T-helper 2 cell treated with Interferon-gamma antibody and Interleukin-4, amounts not matched to agents 100 ng/mL and 5 ng/mL, for 36 hours (primary cell): ENCODE results near the gene HHIPL2. TPM values are rescaled to one million over a fixed set of nuclear protein-coding genes. Genes with fewer than 3 reads are reported as not detected.

Experiments
- intact Hi-C: fragments of 100-400 bp; cut with micrococcal nuclease; formaldehyde crosslinking; loops from one replicate; pipeline ENCODE4 v1.15.1; 2023
- total RNA-seq: library from RNA; stranded (reverse); gene quantifications from 2 replicates; pipeline ENCODE4 v1.2.3, GENCODE V29; 2022

Gene HHIPL2
- 0.11 TPM in 1 of 2 replicates, not detected in the other for total RNA-seq

DNA sequence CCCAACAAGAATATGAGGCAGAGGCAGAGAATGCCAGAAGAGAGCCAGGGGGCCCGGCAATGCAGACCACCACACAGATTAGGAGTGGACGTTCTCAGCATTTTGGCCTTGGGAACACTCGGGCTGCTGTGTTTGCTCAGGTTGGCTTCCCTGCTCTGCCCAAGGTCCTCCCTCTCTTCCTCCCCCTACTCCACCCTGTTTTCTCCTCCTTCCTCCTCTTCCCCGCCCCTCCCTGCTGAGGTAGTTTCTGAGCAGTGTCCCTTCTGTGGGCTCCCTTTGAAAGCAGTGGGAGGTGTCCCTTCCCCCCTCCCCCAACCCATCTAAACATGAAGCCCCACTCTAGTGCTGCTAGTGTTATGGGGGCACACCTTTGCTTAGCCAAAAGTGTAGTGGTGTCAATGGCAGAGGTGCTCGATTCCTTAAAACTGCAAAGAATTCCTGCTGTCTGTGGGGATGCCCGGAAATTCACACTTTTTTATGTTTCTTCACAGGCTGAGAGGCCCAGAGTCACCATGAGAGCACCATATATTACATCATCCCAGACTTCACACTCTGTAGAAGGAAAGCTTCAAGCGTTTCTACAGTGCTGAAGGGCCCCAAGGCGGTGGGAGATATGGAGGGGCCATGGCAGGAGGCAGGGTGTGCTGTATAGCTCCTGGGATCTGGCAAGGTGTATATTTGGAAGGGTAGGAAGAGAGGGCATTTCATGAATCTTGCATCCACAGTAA, at the start of gene HHIPL2:
HHIPL2 (minus strand) TSS at position 161 of the 728 bp plus-strand sequence; CDS start at position 101, 60 bp downstream.
- intact Hi-C loops, result no loop called here

DNA sequence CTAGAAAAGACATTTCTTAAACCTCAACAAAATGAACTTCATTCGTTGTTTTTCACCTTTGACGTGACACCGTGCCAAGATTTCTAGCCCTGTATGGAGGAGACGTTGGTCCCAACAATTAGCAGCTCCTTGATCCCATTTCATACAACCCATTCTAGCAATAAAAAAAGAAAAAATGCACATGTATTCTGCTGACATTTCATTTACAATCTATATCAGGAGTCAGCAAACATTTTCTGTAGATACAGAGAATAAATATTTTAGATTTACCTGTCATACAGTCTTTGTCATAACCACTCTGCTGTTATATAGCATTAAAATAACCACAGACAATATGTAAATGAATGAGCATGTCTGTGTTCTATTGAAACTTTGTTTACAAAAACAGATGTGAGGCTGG, 48.8 kb upstream of the HHIPL2 start:
- intact Hi-C loops, result no loop called here

DNA sequence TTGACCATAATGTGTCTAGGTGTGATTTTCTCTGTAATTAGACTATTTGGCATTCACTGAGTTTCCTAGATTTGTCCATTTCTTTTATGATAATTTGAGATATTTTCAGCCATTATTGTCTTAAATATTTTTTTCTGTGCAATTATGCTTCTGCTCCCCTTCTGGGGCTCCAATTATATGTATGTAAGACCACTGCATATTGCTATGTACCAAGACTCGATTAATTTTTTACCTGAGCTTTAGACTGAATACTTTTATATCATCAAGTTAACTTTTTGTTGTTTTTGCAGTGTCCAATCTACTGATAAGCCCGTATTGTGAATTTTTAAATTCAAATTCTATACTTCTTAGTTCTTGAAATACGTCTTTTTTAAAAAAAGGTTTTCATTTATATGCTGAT, 46.9 kb upstream of the HHIPL2 start:
- intact Hi-C loops, result no loop called here

DNA sequence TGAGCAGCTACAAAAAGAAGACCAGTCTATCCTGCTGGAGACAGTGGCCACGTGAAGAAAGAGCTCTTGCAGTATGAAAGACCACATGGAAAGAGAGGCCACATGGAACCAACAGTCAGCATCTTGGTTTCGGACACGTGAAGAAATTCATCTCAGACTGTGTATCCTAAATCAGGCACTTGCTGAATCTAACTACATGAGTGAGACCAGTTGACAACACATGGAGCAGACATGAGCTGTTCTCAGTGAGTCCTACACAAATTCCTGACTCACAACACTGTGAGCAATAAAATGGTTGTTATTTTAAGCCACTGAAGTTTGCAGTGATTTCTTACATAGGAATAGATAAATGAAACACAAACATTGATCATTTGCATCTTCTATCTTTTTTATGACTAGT, 44.3 kb upstream of the HHIPL2 start:
- intact Hi-C loops, result no loop called here

DNA sequence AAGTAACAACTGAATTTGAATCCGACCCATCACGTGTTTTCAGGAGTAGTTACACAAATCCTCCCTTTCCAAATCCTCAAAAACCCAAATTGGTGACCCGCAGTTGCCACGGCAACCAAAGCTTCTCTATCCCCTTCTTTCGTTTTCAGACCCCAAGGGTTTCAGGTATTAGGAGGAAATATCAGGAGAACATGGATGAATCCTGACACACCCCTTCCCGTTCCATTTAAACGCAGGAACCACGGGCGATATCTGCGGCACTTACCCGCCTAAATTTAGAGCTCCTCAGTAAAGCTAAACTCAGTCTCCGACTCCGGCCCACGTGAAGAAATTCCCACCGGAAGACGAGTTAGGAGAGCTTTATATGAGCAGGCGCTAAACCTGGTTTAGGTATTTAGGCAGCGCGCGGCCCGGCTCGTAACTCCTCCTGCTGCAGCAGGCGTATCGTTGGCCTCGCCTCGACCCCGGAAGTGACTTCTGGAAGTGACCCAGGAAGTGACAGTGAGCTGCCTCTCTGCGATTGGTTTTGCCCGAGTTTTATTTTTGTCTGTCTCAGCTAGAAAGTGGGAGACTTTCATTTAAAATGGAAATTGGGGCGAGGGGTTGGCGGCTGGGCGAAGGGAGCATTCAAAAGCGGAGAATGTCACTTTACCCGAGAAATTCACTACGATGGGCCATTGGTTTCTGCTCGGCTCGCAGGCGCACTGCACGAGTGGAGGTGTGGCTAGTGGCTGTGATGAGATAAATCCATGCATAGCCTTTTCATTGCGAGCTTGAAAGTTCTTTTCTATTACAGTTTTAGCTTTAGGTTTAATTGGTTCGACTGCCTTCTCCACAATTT, 41.8 kb upstream of the HHIPL2 start, which contains the start of gene TAF1A:
TAF1A (minus strand) TSS at position 472 of the 841 bp plus-strand sequence.
- intact Hi-C loops, result loop anchor here (1.0 kb wide), 4 partner anchors 28 to 124 kb away; no protein-coding TSS in a partner anchor

DNA sequence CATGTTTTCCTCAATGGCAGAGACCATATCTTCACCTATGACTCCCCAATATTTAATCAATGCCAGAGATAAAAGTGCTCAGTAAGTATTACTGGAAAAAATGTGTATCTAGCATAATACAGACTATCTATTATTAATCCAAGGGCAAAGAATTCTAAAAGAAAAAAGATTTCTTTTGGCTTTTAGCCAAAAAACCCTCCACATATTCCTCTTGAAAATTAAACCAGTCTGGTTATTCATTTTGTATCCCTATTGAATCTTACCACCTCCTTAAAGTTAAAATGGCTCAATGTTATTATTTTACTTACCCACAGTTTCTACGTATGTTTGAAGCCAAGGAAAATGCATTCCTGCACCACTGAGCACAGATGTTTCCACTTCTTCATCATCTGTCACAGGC, 40.2 kb upstream of the HHIPL2 start:
- intact Hi-C loops, result no loop called here

DNA sequence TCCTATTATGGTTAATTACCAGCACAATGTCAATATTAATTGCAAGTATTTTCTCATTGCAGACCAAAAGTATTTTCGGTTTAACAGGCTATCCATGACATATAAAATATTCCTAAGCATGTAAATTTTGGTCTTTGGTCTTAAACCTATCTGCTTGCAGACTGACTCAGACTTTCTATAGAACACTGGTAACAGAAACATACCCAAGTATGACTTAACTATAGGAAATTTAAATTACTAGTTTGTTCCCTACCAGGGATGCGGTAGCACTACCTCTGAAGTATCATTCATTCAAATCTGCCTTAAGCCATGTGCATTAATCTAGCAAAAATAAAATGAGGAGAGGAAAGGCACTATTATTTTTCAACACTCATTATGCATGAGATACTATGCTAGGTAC, 38.9 kb upstream of the HHIPL2 start:
- intact Hi-C loops, result no loop called here

DNA sequence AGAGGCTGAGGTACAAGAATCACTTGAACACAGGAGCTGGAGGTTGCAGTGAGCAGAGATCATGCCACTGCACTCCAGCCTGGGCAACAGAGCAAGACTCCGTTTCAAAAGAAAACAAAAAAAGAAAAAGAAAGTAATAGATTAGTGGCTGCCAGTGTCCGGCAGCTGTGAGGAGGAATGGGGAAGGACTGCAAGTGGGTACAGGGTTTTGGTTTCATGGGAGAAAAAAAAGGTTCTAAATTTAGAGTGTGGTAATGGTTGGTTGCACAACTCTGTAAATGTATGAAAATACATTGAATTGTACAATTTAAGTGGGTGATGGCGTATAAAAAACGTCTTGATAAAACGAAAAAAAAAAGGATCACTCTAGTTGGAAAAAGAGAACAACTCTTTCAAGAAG, 35.2 kb upstream of the HHIPL2 start:
- intact Hi-C loops, result no loop called here

DNA sequence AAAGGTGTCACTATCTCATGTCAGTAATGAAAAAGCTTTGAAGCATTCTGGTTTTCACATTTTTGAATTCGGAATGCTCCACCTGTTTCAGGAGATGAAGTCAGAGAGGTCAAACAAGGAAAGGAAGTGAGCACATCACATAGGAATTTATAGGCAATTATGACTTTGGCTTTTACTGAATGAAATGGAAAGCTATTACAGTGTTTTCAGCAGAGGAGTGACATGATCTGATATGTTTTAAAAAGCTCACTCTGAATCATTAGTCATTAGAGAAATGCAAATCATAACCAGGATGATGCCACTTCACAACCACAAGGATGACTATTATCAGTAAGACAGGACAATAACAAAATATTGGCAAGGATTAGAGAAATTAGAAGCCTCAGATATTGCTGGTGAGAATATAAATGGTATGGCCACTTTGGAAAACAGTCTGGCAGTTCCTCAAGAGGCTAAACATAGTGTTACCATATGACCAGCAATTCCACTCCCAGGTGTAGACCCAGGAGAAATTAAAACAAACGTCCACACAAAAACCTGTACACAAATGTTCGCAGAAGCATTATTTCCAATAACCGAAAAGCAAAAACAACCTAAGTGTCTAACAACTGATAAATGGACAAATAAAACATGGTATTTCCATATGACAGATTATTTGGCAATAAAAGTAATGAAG, 34.3 kb upstream of the HHIPL2 start:
- intact Hi-C loops, result no loop called here

DNA sequence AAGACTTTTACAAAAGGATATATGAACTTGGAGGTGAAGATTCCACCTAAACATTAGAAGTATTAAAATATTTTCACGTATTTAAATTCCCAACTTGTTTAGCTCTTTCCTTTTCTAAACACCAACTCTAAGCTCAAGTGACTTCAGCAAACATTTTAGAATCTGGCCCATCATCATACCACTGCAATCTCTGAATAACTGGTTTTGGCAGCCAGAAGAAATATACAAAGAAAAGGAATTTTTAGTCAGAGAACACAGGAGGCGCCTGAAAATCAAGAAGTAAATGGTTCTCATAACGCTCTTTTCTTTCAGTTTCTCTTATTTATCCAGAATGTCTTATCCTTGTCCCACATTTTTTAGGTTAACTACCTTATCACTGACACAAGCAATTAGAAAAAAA, 31.4 kb upstream of the HHIPL2 start:
- intact Hi-C loops, result no loop called here

DNA sequence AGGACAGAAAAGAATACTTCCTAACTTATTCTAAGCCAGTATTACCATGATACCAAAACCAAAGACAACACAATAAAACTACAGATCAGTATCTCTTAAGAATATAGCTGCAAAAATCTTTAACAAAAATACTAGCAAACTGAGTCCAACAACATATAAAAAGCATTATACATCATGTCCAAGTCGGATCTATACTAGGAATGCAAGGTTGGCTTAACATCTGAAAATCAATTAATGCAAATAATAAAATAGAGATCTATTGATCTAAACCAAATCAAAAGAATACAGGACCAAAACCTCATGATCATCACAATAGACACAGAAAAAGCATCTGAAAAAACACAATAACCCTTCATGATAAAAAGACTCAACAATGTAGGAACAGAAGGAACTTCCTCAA, 22.9 kb upstream of the HHIPL2 start:
- intact Hi-C loops, result no loop called here

DNA sequence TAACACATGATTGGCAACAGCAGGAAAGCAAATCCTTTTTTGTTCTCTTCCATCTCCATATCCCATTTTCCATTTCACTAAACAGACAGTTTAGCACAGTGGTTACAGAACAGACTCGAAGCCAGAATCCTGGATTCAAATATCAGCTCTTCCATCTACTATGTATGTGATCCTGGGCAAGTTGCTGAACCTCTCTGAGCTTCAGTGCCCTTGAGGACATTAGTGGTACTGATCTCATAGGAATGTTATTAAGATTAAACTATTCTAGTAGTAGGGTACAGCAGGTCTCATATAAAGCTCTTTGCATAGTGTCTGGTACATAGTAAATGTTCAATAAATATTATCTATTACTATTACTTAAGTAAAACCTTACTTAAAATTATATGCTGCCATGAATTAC, 13.8 kb upstream of the HHIPL2 start:
- intact Hi-C loops, result no loop called here

DNA sequence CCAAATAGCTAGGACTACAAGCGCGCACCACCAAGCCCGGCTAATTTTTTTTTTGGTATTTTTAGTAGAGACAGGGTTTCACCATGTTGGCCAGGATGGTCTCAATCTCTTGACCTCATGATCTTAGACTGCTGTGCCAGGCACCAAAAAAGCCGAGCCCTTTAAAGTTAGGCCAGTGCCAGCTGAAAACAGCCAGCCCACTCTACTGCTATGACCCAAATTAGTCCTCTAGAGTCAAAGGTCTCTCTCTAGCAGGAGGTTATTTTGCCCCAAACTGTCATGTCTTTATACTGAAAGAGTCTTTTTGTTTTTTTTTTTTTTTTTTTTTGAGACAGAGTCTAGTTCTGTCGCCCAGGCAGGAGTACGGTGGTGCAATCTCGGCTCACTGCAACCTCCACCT, 9.7 kb upstream of the HHIPL2 start:
- intact Hi-C loops, result no loop called here

DNA sequence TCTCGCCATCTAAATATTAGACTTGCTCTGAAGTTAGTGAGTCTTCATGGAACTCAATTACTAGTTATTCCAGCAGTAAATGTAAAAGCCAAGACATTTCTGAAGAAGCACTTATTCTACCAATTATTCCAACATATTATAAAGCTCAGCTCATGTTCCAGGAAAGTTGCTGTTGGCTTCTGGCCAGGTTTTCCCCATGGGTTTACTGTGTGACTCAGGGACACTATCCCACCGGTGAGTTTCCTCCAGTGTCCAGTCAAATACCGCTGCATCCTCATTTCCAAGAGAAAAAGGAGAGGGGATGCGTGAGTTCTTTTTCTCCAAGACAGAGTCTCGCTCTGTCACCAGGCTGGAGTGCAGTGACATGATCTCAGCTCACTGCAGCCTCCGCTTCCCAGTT, 9.2 kb upstream of the HHIPL2 start:
- intact Hi-C loops, result no loop called here

DNA sequence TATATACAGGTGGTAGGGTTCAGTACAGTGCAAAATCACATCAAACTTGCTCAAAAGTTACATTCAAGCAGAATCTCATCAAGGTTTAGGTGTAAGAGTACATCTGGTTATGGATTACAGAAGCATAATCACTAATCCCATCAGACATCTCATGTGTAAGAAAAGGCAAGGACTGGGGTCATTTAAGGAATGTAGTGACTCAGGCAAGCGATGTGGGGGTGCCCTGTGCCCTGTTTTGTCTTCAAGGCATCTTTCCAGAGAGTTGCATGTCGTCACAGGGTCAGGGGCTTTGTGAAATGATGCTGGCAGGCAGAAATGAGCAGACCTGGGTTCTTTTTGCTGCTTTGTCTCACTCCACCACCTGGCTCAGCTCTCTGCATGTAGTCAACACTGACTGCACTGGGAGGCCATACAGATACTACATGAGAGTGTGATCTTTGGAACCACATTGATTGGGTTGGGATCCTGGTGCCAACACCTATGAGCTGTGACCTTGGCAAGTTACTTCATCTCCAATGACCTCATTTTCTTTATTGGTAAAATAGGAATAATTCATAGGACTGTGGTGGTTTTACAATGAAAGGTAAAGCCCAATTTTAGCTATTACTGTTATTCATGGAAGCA, 8.2 kb upstream of the HHIPL2 start:
- intact Hi-C loops, result no loop called here

DNA sequence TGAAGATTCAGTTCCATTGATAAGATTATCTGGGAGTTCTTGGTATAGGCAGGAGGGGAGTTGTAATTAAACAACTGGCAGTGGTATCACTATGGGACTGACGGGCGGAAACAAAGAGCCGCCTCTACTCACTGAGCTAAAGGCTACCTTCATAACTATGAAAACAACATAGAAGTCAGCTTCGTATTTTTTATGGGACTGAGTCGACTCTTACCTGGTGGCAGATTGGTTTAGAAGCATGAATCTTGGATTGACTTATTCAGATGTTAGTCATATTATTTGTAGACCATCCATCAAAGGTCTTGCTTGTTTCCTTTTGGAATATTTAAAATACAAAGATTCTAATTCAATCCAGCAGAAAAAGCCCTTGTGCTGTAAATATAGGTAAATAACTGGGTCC, 6.3 kb upstream of the HHIPL2 start:
- intact Hi-C loops, result no loop called here

DNA sequence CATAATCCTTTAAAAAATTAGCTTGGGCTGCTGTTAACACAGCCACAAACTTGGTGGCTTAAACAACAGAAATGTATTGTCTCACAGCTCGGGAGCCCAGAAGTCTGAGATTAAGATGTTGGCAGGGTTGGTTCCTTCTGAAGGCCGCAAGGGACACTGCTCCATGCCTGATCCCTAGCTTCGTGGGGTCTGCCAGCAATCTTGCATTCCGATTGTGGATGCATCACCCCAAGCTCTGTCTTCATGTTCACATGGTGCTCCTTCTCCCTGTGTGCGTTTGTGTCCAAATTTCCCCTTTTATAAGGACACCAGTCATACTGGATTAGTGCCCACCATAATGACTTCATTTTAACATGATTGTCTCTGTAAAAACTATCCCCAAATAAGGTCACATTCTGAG, 5.0 kb upstream of the HHIPL2 start:
- intact Hi-C loops, result no loop called here

DNA sequence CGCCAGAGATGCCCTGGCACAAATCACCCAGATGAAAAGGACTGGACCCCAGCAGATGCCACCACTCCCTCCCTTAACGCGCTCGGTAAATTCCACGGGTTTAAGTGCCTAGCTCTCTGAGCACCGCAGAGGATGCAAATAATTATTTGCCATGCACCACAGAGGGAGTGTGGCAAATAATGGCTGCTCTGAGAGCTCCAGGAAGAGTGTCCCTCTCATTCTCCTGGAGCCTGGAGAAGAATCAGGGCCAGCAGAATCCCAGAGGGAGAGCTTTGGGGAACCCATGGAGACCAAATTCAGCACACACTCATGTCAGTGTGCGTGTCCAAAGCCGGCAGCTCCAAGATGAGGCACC, 667 bp downstream of the HHIPL2 start:
- intact Hi-C loops, result no loop called here

DNA sequence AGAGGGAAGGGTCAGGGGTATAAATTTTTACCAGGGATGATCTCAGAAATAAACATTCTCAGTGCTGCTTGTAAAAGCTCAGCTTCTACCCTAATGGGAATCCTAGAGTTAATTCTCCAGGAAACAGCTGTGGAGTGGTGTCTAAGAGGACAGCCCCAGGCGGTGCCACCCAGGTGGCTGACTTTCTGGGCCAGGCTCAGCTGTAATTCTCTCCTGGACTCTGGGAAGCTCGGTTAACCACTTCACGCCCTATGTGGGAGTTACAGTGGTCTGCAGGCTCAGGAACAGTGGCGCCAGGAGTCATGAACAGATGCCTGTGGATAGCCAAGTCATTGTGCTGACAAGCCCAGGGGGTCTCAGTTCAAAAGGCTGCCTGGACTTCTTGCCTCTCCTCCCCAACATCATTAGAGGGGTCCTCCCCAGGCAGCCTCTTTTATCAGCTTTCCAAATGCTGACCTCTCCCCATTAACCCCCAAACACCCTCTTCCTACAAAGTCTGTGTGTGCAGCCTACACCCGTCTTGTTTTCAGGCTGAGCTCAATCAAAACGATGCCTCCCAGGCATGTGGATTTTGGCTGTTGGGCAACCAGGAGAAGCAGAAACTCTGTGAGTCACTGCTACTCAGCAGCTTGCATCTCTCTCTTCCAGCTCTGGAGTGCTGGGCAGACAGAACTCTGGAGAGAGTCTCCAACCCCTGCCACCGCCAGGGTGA, 1.2 kb downstream of the HHIPL2 start:
- intact Hi-C loops, result no loop called here

DNA sequence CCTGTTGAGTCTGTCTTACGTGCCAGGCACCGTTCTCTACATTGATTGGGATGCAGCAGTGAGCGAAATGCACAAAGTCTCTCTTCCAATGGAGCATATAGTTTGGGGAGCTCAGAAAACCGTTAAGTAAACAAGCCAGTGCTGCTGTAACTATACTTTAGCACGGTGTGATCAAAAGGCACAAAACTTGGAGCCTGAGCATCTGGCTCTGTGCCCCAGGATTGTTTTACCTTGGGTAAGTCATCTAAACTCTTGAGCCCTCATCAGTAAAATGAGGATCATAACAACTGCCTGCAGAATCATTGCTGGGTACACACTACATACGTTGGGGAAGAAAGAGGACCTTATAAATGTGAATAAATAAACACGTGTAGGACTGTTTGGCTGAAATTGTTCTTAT, 1.8 kb downstream of the HHIPL2 start:
- intact Hi-C loops, result no loop called here

DNA sequence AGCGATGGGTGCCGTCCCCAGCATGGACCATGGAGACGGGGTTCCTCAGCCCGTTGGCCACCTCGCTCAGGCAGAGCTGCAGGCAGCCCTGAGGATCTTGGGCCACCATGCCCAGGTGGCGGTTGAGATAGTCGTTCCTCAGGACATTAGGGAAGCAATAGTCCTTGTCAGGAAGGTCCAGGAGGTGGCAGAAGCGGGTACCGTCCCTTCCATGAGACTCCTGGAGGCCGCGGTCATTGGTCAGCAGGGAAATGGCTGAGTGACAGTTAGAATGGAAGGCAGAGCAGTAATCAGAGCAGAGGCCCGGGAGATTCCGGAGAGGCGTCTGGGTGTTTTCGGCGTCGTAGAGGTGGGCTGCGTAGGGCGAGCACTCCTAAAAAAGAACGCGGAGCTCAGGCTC, 4.1 kb downstream of the HHIPL2 start:
- intact Hi-C loops, result no loop called here
